Stimulated activated CD4-positive, alpha-beta T cell treated with anti-CD3 and anti-CD28 coated beads, Interleukin-15, amount 100 ng/mL, for 48 hours (primary cell): ENCODE results near the gene ACSL4.

Experiments
- DNase-seq, 2 donors: peaks; one replicate each; pipeline ENCODE4 v3.0.0-alpha.2; 2020; ENCODE audit warnings: low read depth in 2 of 2

Gene ACSL4

DNA sequence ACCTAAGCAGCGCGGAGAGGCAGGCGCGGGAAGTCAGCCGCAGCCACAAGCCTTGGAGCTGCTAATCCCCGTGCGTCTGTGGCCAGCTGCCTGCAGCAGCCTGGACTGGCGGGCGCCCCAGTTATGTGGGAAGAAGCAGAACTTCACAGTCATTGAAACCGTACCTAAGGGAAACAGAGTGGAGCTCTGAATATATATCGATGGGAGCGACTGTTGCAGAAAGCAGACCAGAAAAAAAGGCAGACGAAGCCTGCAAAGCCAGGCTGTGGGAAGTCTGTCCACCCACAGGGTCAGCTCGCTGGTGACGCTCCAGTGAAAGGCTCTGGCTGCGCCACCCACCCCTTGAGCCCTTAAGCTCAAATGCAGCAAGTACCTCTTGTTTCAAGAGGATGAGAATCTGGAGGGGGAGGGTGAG lies 132.8 kb downstream of the ACSL4 start:
- DNase-seq, result no peak

DNA sequence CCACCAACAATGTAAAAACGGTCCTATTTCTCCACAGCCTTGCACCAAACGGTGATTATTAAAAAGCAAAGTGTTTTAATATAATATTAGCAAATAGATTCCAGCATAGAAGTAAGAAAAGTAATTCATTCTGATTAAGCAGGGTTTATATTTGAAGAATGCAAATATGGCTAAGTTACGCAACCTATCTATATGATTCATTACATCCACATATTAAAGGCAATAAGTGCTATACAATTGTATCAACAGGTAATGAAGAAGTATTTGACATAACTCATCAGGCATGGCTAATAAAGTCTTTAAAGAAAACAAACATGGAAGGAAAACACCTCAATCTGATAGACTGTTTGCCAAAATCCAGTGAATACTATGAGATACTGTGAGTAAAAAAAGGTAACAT lies 137.0 kb downstream of the ACSL4 start:
- DNase-seq, result no peak
